ENCODE data around the gene DOK5. TPM values are rescaled to one million over a fixed set of nuclear protein-coding genes. Genes with fewer than 3 reads are reported as not detected.

DOK5 gene
- total and polyA plus RNA-seq, 12 donors: 0.29 to 2.0 (median 1.2) TPM; not detected in 1

DNA sequence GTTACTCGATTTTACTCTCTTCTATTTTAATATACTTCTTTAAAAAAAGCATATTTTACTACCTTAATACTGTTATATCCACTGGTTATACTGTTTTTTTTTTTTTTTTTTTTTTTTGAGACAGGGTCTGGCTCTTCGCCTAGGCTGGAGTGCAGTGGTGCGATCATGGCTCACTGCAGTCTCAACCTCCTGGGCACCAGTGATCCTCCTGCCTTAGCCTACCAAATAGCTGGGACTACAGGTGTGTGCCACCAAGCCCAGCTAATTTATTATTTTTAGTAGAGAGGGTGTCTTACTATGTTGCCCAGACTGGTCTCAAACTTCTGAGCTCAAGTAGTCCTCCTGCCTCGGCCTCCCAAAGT is 170.7 kb downstream of the DOK5 start:
- WGBS, 4 donors: 69 to 77% (median 72%) methylated on average over 4 of the region's 4 CpGs
- no peak for TF ChIP-seq POLR2A (IDR thresholded peaks at IDR 0.05)
- TF ChIP-seq, protein P1, sequence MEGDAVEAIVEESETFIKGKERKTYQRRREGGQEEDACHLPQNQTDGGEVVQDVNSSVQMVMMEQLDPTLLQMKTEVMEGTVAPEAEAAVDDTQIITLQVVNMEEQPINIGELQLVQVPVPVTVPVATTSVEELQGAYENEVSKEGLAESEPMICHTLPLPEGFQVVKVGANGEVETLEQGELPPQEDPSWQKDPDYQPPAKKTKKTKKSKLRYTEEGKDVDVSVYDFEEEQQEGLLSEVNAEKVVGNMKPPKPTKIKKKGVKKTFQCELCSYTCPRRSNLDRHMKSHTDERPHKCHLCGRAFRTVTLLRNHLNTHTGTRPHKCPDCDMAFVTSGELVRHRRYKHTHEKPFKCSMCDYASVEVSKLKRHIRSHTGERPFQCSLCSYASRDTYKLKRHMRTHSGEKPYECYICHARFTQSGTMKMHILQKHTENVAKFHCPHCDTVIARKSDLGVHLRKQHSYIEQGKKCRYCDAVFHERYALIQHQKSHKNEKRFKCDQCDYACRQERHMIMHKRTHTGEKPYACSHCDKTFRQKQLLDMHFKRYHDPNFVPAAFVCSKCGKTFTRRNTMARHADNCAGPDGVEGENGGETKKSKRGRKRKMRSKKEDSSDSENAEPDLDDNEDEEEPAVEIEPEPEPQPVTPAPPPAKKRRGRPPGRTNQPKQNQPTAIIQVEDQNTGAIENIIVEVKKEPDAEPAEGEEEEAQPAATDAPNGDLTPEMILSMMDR (IDR thresholded peaks at IDR 0.05): no peak
- Histone ChIP-seq H3K36me3 (replicated peaks in 1 of 2) (no peaks in the 10 kb centered on the region), H3K4me1 (replicated peaks in 1 of 2) (peaks cover 0 to 4% of the 10 kb centered on the region in 2 donors), H3K4me3 (no peak overlapping the region), H3K27ac (no peak overlapping the region), H3K9me3 (replicated peaks in 1 of 3) (no peaks in the 10 kb centered on the region), H3K27me3 (no peaks in the 10 kb centered on the region)
- intact Hi-C loops (cut with DNase I): loop anchor here (5.0 to 10.0 kb wide), 3 partner anchors 444 to 549 kb away; no protein-coding TSS in a partner anchor
- no peak for DNase-seq

DNA sequence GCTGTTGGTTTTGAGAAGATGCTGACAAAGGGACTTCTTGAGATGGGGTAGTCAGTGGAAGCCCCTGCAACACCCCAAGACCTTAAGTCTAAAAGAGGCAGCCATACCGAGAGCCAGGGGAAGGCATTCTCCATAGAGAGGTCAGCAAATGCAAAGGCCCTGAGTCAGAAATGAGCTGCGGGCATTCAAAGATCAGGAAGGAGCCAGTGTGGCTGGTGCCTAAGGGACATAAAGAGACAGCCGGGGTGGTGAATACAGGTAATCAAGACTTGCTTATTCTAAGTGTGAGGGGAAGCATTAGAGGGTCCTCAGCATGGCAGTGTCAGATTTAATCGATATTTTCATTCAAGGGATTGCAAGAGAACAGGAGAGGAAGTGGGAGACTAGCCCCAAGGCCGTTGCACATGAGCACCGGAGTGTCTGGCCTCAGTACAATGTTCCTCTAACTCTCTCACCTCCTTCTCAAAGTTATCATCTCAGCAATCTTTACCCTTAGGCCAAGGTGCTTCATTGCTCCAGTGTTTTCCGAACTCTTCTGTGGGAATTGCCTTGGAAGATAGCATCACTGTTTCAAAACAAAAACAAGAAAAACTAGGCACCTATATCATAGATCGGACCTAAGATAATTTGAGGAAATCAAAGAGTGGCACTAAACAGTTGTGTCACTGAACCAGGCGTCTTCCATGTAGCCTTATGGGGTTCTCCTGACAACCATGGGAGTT is 173.2 kb downstream of the DOK5 start:
- Histone ChIP-seq H3K36me3 (replicated peaks in 1 of 2) (no peaks in the 10 kb centered on the region), H3K4me3 (no peak overlapping the region), H3K27ac (no peak overlapping the region), H3K4me1 (replicated peaks in 1 of 2) (peaks cover 0 to 4% of the 10 kb centered on the region in 2 donors), H3K9me3 (replicated peaks in 1 of 3) (no peaks in the 10 kb centered on the region), H3K27me3 (no peaks in the 10 kb centered on the region)
- no peak for TF ChIP-seq POLR2A (IDR thresholded peaks at IDR 0.05)
- TF ChIP-seq, protein P1 (IDR thresholded peaks at IDR 0.05): no peak
- intact Hi-C loops (cut with DNase I): loop anchor here (5.0 to 10.0 kb wide), 3 partner anchors 446 to 551 kb away; no protein-coding TSS in a partner anchor
- no peak for DNase-seq
- 65 to 69% (median 66%) methylated on average over 9 of the region's 9 CpGs for WGBS, 4 donors

DNA sequence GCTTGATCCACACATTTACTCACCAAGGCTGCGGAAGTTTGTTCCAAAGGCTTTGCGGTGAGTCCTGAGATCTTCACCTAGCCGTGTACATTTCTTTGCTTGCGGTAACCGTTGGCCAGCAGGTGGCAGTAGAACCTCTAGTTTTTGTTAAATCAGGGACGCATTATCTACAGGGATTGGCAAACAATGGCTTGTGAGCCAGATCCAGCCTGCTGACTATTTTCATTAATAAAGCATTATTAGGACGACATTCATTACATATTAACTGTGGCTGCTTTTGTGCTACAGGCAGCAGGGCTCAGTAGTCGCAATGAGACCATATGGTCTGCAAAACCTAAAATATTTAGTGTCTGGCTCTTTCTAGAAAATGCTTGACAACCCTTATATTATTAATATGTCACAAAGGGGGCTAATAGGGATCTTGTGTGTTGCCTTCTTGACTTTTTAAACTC is 174.1 kb downstream of the DOK5 start:
- Histone ChIP-seq H3K9me3 (replicated peaks in 1 of 3) (no peaks in the 10 kb centered on the region), H3K27me3 (no peaks in the 10 kb centered on the region), H3K4me1 (replicated peaks in 1 of 2) (peaks cover 0 to 4% of the 10 kb centered on the region in 2 donors), H3K4me3 (no peak overlapping the region), H3K36me3 (replicated peaks in 1 of 2) (no peaks in the 10 kb centered on the region), H3K27ac (no peak overlapping the region)
- TF ChIP-seq, protein P1 (IDR thresholded peaks at IDR 0.05): peak; percentile 57 to 85 (median 68)
- TF ChIP-seq POLR2A (IDR thresholded peaks at IDR 0.05): no peak
- intact Hi-C loops (cut with DNase I): loop anchor here (5.0 to 10.0 kb wide), 3 partner anchors 447 to 552 kb away; no protein-coding TSS in a partner anchor
- peak; percentile 75 to 95 (median 84) for DNase-seq
- WGBS, 4 donors: 7 to 9% (median 9%) methylated on average over 8 of the region's 8 CpGs

DNA sequence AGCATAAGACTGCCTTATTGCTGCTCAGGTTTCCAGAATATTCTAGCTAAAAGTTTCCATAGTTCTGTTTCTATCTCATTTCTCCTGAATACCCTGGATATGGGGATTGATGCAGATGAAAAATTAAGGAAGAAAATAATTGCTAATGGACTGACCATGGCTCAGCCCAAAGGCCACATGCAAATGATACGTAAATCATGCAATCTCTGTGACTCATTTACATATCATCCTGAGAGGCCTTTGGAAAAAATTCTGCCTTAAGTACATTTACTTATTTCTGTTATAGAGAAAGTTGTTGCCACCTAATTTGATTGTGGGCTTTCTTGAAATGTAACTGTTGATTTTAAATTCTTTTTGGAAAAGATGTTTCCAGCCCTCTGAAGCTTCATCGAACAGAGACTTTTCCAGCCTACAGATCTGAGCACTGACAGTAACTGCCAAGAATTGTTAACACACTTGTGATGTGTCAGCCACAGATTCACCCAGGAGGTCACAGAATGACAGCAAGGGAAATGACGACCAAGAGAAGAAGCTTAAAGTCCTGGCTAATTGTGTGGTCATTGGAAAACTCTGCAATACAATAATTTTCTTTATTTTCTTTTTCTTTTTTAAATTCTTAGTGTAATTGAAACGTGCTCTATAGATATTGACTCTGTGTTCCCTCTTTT is 174.8 kb downstream of the DOK5 start:
- WGBS, 4 donors: 27 to 34% (median 28%) methylated on average over 4 of the region's 4 CpGs
- H3K27me3 ChIP-seq: no peaks in the 10 kb centered on the region
- no peaks in the 10 kb centered on the region for H3K9me3 ChIP-seq (replicated peaks in 1 of 3)
- no peak for DNase-seq
- intact Hi-C loops (cut with DNase I): no loop called here
- peaks cover 0 to 4% of the 10 kb centered on the region in 2 donors for H3K4me1 ChIP-seq (replicated peaks in 1 of 2)
- TF ChIP-seq, protein P1 (IDR thresholded peaks at IDR 0.05): no peak
- no peak for TF ChIP-seq POLR2A (IDR thresholded peaks at IDR 0.05)
- H3K27ac ChIP-seq: no peak overlapping the region
- H3K36me3 ChIP-seq (replicated peaks in 1 of 2): no peaks in the 10 kb centered on the region
- H3K4me3 ChIP-seq: no peak overlapping the region

All from adrenal gland (tissue), 12 donors.